ENCODE data around the gene RAB8A. TPM values are rescaled to one million over a fixed set of nuclear protein-coding genes. Genes with fewer than 3 reads are reported as not detected.

Gene RAB8A
- polyA plus RNA-seq, 1 donor from 2014 or later, result 29.8 TPM

GRCh38 chr19:16125737-16126495, 14.2 kb downstream of the RAB8A start:
- H3K79me2 ChIP-seq (replicated peaks; ENCODE audit: insufficient read depth, low read length), result no peaks in the 10 kb centered on the region
- H3K9ac ChIP-seq (ENCODE audit: low read length), result no peak overlapping the region
- no peaks in the 10 kb centered on the region for H3K9me3 ChIP-seq (ENCODE audit: low read length)
- no peaks in the 10 kb centered on the region for H3K36me3 ChIP-seq (ENCODE audit: insufficient read depth, low read length)
- no peaks in the 10 kb centered on the region for H3K27me3 ChIP-seq (ENCODE audit: insufficient read depth, low read depth, low read length)
- no peak overlapping the region for H3K27ac ChIP-seq (ENCODE audit: low read length)
- H4K20me1 ChIP-seq (ENCODE audit: insufficient read depth), result no peaks in the 10 kb centered on the region
- no peaks in the 10 kb centered on the region for H3K9me2 ChIP-seq (ENCODE audit: insufficient read depth, low read length)
- no peak overlapping the region for H3K4me2 ChIP-seq (ENCODE audit: low read length)
- TF ChIP-seq RAD21 (conservative IDR thresholded peaks at IDR 0.05) (no peak), REST (IDR thresholded peaks at IDR 0.05; ENCODE audit: borderline replicate concordance) (no peak), EZH2 (IDR thresholded peaks at IDR 0.05; ENCODE audit: borderline replicate concordance, insufficient read depth, low read length, poor library complexity, severe bottlenecking) (no peak), MXI1 (conservative IDR thresholded peaks at IDR 0.05; ENCODE audit: poor library complexity, severe bottlenecking) (no peak), EP300 (conservative IDR thresholded peaks at IDR 0.05; ENCODE audit: poor library complexity, severe bottlenecking) (no peak)
- H2AFZ ChIP-seq (ENCODE audit: low read depth, low read length), result no peak overlapping the region
- no peak overlapping the region for H3K4me3 ChIP-seq (ENCODE audit: low read length)
- H3F3A ChIP-seq (ENCODE audit: insufficient read depth, low read length, poor library complexity, severe bottlenecking), result no peaks in the 10 kb centered on the region

DNA sequence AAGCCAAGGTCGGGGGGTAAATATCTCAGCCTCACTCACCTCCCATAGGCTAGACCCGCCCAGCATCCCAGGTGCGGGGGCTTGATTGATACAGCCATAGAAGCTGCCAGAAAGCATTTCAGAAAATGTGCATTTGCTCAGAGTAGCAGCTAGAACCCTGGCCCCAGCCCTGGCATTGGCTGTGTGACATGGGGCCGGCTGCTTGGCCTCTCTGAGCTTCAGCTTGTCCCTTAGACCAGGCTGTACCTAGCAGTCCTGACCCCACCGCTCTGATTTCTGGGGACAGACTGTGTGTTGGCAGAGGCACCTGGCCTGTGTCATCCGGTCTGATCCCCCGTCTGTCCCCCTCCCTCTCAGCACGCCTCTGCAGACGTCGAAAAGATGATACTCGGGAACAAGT, 15.4 kb downstream of the RAB8A start:
- Histone ChIP-seq H3K4me3 (ENCODE audit: low read length) (no peak overlapping the region), H3K9ac (ENCODE audit: low read length) (no peak overlapping the region), H3K36me3 (ENCODE audit: insufficient read depth, low read length) (no peaks in the 10 kb centered on the region), H3F3A (ENCODE audit: insufficient read depth, low read length, poor library complexity, severe bottlenecking) (no peaks in the 10 kb centered on the region), H3K4me2 (ENCODE audit: low read length) (no peak overlapping the region), H3K9me3 (ENCODE audit: low read length) (no peaks in the 10 kb centered on the region), H3K27ac (ENCODE audit: low read length) (no peak overlapping the region), H3K9me2 (ENCODE audit: insufficient read depth, low read length) (no peaks in the 10 kb centered on the region), H4K20me1 (ENCODE audit: insufficient read depth) (no peaks in the 10 kb centered on the region), H2AFZ (ENCODE audit: low read depth, low read length) (no peak overlapping the region), H3K27me3 (ENCODE audit: insufficient read depth, low read depth, low read length) (no peaks in the 10 kb centered on the region), H3K79me2 (replicated peaks; ENCODE audit: insufficient read depth, low read length) (no peaks in the 10 kb centered on the region)
- TF ChIP-seq SMC3 (conservative IDR thresholded peaks at IDR 0.05; ENCODE audit: poor library complexity) (no peak), EP300 (conservative IDR thresholded peaks at IDR 0.05; ENCODE audit: poor library complexity, severe bottlenecking) (no peak), REST (IDR thresholded peaks at IDR 0.05; ENCODE audit: borderline replicate concordance) (no peak), POLR2AphosphoS5 (IDR thresholded peaks at IDR 0.05) (no peak), MXI1 (conservative IDR thresholded peaks at IDR 0.05; ENCODE audit: poor library complexity, severe bottlenecking) (no peak), TAF1 (IDR thresholded peaks at IDR 0.05; ENCODE audit: low read depth) (no peak), EZH2 (IDR thresholded peaks at IDR 0.05; ENCODE audit: borderline replicate concordance, insufficient read depth, low read length, poor library complexity, severe bottlenecking) (no peak), RAD21 (conservative IDR thresholded peaks at IDR 0.05) (no peak)
- TF ChIP-seq, protein P1, sequence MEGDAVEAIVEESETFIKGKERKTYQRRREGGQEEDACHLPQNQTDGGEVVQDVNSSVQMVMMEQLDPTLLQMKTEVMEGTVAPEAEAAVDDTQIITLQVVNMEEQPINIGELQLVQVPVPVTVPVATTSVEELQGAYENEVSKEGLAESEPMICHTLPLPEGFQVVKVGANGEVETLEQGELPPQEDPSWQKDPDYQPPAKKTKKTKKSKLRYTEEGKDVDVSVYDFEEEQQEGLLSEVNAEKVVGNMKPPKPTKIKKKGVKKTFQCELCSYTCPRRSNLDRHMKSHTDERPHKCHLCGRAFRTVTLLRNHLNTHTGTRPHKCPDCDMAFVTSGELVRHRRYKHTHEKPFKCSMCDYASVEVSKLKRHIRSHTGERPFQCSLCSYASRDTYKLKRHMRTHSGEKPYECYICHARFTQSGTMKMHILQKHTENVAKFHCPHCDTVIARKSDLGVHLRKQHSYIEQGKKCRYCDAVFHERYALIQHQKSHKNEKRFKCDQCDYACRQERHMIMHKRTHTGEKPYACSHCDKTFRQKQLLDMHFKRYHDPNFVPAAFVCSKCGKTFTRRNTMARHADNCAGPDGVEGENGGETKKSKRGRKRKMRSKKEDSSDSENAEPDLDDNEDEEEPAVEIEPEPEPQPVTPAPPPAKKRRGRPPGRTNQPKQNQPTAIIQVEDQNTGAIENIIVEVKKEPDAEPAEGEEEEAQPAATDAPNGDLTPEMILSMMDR (IDR thresholded peaks at IDR 0.05; ENCODE audit: poor library complexity, severe bottlenecking), result no peak

All from neural cell (in vitro differentiated cells).